ENCODE data around the gene CST2. TPM values are rescaled to one million over a fixed set of nuclear protein-coding genes. Genes with fewer than 3 reads are reported as not detected.
"Not testable (repeated sequence)": the region's sequence is repeated elsewhere in the genome, so short reads cannot be mapped to it uniquely, and the experiment has no call there.

Gene CST2
- total RNA-seq, 1 experiment from 2014 or later, result not detected

DNA sequence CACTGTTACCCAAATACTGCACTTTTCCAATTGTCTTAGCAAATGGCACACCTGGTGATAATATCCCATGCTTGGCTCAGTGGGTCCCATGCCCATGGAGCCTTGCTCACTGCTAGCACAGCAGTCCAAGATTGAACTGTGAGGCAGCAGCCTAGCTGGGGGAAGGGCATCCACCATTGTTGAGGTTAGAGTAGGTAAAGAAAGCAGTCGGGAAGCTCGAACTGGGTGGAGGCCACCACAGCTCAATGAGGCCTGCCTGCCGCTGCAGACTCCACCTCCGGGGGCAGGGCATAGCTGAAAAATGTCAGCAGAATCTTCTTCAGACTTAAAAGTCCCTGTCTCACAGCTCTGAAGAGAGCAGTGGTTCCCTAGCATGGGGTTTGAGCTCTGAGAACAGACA, 9.2 kb upstream of the CST2 start:
- ATAC-seq, result no peak
- CTCF ChIA-PET, result no interaction called here
- intact Hi-C loops (cut with micrococcal nuclease; ENCODE audit: unreplicated experiment), result no loop called here

DNA sequence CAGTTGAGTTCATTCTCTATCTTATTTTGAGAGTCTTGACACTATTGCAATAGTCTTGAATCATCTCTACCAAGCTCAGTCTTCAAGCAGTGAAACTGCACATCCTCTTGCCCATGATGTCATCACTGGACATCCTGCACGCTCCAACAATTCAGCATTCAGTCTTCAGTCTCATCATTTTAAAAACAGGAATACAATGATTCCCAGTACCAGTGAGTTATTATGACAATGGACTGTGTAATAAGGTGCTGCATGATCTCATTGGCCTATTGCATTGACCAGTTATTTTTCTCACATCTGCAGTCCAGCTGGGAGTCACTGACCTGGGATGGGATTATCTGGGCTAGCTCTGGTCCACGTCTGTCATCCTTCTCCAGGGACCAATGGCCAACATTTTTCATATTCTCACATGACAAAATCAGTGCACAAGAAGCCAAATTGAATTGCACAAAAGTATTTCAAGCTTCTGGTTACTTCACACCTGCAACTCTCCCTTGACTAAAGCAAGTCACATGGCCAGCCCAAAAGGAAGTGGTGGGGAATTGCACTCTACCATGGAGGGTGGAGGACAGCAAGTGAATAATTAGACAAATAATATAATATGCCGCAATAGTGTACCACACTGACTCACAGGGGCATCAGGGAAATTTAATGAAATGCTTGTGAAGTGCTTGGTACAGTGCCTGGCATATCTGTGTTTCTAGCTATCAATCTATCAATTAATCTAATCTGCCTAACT, 6.4 kb upstream of the CST2 start:
- Histone ChIP-seq H3K36me3 (ENCODE audit: control insufficient read depth, insufficient read depth, low read length) (no peaks in the 10 kb centered on the region), H3K4me1 (ENCODE audit: control insufficient read depth, insufficient read depth, low read length) (no peaks in the 10 kb centered on the region), H3K9me3 (ENCODE audit: control insufficient read depth, insufficient read depth, low read depth, low read length) (no peaks in the 10 kb centered on the region), H3K27ac (ENCODE audit: low read length) (no peak overlapping the region), H3K4me3 (ENCODE audit: low read depth in 2 of 2, low read length in 2 of 2) (no peak overlapping the region), H3K27me3 (ENCODE audit: control insufficient read depth, insufficient read depth, low read length) (no peaks in the 10 kb centered on the region)
- ChIA-PET POLR2A (no interaction called here), CTCF (no interaction called here)
- intact Hi-C loops (cut with micrococcal nuclease; ENCODE audit: unreplicated experiment) (no loop called here), in situ Hi-C loops (cut with HindIII; ENCODE audit: low pct_unique_long_range_greater_than_20kb, low sequenced_read_pairs) (no loop called here)
- DNase-seq (ENCODE audit: low read depth, low spot score), result no peak
- no peak for ATAC-seq
- no TSS peak for BruUV-seq (replicated peaks)
- no peak for TF ChIP-seq CTCF (IDR thresholded peaks at IDR 0.05)
- TF ChIP-seq, protein P1, sequence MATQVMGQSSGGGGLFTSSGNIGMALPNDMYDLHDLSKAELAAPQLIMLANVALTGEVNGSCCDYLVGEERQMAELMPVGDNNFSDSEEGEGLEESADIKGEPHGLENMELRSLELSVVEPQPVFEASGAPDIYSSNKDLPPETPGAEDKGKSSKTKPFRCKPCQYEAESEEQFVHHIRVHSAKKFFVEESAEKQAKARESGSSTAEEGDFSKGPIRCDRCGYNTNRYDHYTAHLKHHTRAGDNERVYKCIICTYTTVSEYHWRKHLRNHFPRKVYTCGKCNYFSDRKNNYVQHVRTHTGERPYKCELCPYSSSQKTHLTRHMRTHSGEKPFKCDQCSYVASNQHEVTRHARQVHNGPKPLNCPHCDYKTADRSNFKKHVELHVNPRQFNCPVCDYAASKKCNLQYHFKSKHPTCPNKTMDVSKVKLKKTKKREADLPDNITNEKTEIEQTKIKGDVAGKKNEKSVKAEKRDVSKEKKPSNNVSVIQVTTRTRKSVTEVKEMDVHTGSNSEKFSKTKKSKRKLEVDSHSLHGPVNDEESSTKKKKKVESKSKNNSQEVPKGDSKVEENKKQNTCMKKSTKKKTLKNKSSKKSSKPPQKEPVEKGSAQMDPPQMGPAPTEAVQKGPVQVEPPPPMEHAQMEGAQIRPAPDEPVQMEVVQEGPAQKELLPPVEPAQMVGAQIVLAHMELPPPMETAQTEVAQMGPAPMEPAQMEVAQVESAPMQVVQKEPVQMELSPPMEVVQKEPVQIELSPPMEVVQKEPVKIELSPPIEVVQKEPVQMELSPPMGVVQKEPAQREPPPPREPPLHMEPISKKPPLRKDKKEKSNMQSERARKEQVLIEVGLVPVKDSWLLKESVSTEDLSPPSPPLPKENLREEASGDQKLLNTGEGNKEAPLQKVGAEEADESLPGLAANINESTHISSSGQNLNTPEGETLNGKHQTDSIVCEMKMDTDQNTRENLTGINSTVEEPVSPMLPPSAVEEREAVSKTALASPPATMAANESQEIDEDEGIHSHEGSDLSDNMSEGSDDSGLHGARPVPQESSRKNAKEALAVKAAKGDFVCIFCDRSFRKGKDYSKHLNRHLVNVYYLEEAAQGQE (IDR thresholded peaks at IDR 0.05; ENCODE audit: insufficient read depth in 1 of 2, low read depth in 2 of 2, low read length in 1 of 2), result no peak
- TF ChIP-seq SIN3A (IDR thresholded peaks at IDR 0.05; ENCODE audit: borderline replicate concordance, insufficient read depth, low read depth, low read length), result no peak
- TF ChIP-seq TCF7L2 (IDR thresholded peaks at IDR 0.05; ENCODE audit: low read depth, low read length), result no peak
- no peak for TF ChIP-seq POLR2AphosphoS5 (IDR thresholded peaks at IDR 0.05; ENCODE audit: low read depth, low read length)

More for the DNA sequence above, 9.2 kb upstream of the CST2 start:
- POLR2A ChIA-PET, result no interaction called here
- H3K27ac ChIP-seq (ENCODE audit: low read length), result no peak overlapping the region
- no peaks in the 10 kb centered on the region for H3K4me1 ChIP-seq (ENCODE audit: control insufficient read depth, insufficient read depth, low read length)
- no peaks in the 10 kb centered on the region for H3K9me3 ChIP-seq (ENCODE audit: control insufficient read depth, insufficient read depth, low read depth, low read length)
- H3K4me3 ChIP-seq (ENCODE audit: low read depth in 2 of 2, low read length in 2 of 2), result no peak overlapping the region
- no peaks in the 10 kb centered on the region for H3K36me3 ChIP-seq (ENCODE audit: control insufficient read depth, insufficient read depth, low read length)
- H3K27me3 ChIP-seq (ENCODE audit: control insufficient read depth, insufficient read depth, low read length), result no peaks in the 10 kb centered on the region
- TF ChIP-seq POLR2AphosphoS5 (IDR thresholded peaks at IDR 0.05; ENCODE audit: low read depth, low read length) (no peak), CTCF (IDR thresholded peaks at IDR 0.05) (no peak), TCF7L2 (IDR thresholded peaks at IDR 0.05; ENCODE audit: low read depth, low read length) (no peak)
- no peak for DNase-seq (ENCODE audit: low read depth, low spot score)
- in situ Hi-C loops (cut with HindIII; ENCODE audit: low pct_unique_long_range_greater_than_20kb, low sequenced_read_pairs), result no loop called here
- no TSS peak for BruUV-seq (replicated peaks)

GRCh38 chr20:23831961-23832360, 5.4 kb upstream of the CST2 start:
- H3K27ac ChIP-seq (ENCODE audit: low read length); H3K4me1 ChIP-seq (ENCODE audit: control insufficient read depth, insufficient read depth, low read length); H3K36me3 ChIP-seq (ENCODE audit: control insufficient read depth, insufficient read depth, low read length); H3K27me3 ChIP-seq (ENCODE audit: control insufficient read depth, insufficient read depth, low read length); in situ Hi-C loops (cut with HindIII; ENCODE audit: low pct_unique_long_range_greater_than_20kb, low sequenced_read_pairs); H3K4me3 ChIP-seq (ENCODE audit: low read depth in 2 of 2, low read length in 2 of 2); CTCF ChIA-PET; ATAC-seq; DNase-seq (ENCODE audit: low read depth, low spot score); H3K9me3 ChIP-seq (ENCODE audit: control insufficient read depth, insufficient read depth, low read depth, low read length); BruUV-seq (replicated peaks); POLR2A ChIA-PET; intact Hi-C loops (cut with micrococcal nuclease; ENCODE audit: unreplicated experiment): not testable (repeated sequence)

Data from Panc1 (cell line).